OCI-LY7 (cell line): Measurements from ENCODE around the gene CCDC83.

ENCODE experiments used
- EZH2phosphoT487 ChIP-seq: fragments of 200-600 bp; sonication (generic); IDR thresholded peaks from 2 replicates; pipeline ENCODE4 v1.6.1; 2018; ENCODE audit warnings: low read depth, borderline replicate concordance, mild to moderate bottlenecking, mixed run types, antibody characterized with exemption, low read length, moderate library complexity, mixed read lengths
- TF ChIP-seq, protein P1 (sequence below): fragments of 200-600 bp; sonication (generic); conservative IDR thresholded peaks from 2 replicates; pipeline ENCODE4 v1.5.1; 2014; ENCODE audit warnings: mild to moderate bottlenecking, antibody characterized with exemption, low read length, moderate library complexity, mixed read lengths

DNA sequence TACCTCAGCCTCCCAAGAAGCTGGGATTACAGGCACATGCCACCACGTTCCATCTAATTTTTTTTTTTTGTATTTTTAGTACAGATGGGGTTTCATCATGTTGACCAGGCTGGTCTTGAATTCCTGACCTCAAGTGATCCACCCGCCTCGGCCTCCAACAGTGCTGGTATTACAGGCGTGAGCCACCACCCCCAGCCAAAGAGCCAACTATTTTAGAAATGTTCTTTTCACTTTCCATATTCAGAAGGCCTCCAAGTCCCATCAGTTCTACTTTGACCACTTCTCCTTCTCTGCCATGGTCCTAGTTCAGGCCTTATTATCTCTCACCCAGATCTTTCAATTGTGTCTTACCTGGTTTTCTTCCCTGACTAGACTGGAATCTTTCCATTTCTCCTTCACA lies 48.2 kb downstream of the CCDC83 start:
- TF ChIP-seq, protein P1, sequence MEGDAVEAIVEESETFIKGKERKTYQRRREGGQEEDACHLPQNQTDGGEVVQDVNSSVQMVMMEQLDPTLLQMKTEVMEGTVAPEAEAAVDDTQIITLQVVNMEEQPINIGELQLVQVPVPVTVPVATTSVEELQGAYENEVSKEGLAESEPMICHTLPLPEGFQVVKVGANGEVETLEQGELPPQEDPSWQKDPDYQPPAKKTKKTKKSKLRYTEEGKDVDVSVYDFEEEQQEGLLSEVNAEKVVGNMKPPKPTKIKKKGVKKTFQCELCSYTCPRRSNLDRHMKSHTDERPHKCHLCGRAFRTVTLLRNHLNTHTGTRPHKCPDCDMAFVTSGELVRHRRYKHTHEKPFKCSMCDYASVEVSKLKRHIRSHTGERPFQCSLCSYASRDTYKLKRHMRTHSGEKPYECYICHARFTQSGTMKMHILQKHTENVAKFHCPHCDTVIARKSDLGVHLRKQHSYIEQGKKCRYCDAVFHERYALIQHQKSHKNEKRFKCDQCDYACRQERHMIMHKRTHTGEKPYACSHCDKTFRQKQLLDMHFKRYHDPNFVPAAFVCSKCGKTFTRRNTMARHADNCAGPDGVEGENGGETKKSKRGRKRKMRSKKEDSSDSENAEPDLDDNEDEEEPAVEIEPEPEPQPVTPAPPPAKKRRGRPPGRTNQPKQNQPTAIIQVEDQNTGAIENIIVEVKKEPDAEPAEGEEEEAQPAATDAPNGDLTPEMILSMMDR: no peak
- TF ChIP-seq EZH2phosphoT487: no peak
